GM18505 (cell line): ENCODE measurements around the gene LMBR1.

Source experiments
- ATAC-seq: cut with Tn5 transposase; IDR thresholded peaks from one replicate; pipeline ENCODE4 v1.9.1; 2021; ENCODE audit not compliant: unreplicated experiment
- POLR2A ChIP-seq: IDR thresholded peaks from 4 replicates; pipeline ENCODE4 v1.6.1; 2011; ENCODE audit warnings: borderline replicate concordance; ENCODE audit not compliant: insufficient read depth, insufficient read length; ENCODE audit errors: extremely low read depth

LMBR1 gene

GRCh38 chr7:156777364-156778069, 115.5 kb downstream of the LMBR1 start:
- no peak for ATAC-seq
- no peak for TF ChIP-seq POLR2A

GRCh38 chr7:156776527-156776926, 116.5 kb downstream of the LMBR1 start:
- TF ChIP-seq POLR2A: no peak

GRCh38 chr7:156773966-156774365, 119.0 kb downstream of the LMBR1 start:
- ATAC-seq: no peak
- TF ChIP-seq POLR2A: no peak

More at GRCh38 chr7:156776527-156776926, 116.5 kb downstream of the LMBR1 start:
- no peak for ATAC-seq

DNA sequence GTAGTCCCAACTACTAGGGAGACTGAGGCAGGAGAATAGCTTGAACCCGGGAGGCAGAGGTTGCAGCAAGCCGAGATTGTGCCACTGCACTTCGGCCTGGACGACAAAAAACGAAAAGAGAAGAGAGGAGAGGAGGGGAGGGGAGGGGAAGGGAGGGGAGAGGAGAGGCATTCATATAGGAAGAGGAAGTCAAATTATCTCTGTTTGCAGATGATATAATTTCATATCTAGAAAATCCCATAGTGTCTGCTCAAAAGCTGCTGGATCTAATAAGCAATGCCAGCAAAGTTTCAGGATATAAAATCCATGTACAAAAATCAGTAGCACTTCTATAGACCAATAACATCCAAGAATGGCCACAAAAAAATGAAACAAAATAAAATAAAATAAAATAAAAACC, 120.3 kb downstream of the LMBR1 start:
- no peak for ATAC-seq
- TF ChIP-seq POLR2A: no peak

DNA sequence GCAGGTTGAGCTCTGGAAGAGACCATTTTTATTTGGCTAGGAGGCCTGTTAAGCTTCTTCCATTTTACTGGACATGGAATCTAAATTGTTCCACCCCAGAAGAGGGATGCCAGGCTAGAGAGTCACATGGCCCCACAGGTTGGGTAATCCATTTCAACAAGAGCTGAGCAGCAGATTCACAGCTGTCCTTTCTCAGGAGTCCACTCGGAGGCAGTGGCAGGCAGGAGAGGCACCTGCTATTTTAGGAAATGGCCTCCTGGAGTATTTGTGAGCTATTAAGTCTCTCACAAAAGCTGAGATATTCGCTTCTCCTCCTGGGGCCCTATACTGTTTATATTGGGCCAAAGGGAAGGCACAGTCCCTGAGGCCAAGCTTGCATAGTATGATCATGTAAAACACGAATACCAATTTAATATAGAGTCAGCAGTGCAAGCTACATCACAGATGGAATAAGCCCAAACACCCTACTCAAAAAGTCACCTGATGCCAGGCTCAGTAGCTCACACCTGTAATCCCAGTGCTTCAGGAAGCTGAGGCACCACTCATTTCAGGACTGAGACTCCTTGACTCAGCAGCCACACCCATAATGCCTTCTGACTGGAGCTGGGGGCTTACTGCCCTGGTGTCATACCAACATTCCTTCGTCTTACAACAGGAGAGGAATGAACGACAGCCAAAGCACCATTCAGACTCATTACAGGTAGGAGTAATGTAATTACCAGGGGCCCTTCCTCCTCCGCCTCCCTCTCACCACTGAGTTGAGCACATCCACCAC, 124.1 kb downstream of the LMBR1 start:
- no peak for ATAC-seq
- TF ChIP-seq POLR2A: no peak

GRCh38 chr7:156766666-156767065, 126.3 kb downstream of the LMBR1 start:
- no peak for ATAC-seq
- TF ChIP-seq POLR2A: no peak

GRCh38 chr7:156765901-156766656, 126.9 kb downstream of the LMBR1 start:
- no peak for ATAC-seq

GRCh38 chr7:156764766-156765165, 128.2 kb downstream of the LMBR1 start:
- TF ChIP-seq POLR2A: no peak

More at GRCh38 chr7:156765901-156766656, 126.9 kb downstream of the LMBR1 start:
- no peak for TF ChIP-seq POLR2A

GRCh38 chr7:156764016-156764669, 128.8 kb downstream of the LMBR1 start:
- ATAC-seq: no peak
- TF ChIP-seq POLR2A: no peak

More at GRCh38 chr7:156764766-156765165, 128.2 kb downstream of the LMBR1 start:
- no peak for ATAC-seq

DNA sequence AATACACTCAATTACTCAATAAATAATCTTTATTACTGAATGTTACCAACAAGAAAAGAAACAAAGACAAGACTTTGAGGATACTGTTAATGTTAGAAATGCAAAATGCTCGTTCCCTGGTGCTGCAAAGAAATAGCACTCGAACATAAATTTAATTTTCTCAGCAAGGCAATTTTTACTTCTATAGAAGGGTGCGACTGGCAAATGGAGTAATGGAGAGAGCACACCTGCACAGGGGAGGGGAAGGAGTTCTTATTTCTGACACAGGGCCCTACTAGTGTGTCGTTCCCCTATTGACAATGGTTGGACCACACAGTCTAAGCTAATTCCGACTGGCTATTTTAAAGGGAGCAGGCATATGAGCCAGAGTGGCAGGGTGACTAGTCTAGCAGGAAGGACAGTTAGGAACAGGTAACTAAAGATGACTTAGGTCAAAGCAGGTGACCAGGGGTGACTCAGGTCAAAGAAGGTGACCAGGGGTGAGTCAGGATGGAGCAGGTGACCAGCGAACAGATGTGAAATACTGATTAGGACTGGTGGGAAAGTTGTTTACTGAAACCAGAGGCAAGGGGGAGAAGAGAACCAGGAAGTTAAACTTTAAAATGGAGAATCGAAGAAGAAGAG, 133.3 kb downstream of the LMBR1 start:
- ATAC-seq: no peak
- no peak for TF ChIP-seq POLR2A

DNA sequence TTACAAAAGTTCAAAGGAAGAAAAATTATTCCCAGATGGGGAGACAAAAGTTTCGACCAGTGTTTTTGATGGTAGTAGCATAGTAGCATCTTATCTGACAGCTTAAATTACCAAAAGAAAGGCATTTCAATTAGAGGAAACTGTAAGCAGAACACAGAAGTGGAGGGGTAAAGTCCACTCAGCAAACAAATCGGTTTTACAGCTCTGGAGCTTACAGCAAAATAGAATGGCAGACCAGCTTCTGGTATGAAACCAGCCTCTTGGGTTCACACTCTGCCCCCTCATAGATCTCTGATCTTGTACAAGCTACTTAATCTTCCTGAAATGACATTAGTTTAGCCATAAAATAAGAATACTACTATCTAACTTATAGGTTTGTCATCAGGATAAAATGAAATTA, 133.8 kb downstream of the LMBR1 start:
- no peak for ATAC-seq
- no peak for TF ChIP-seq POLR2A

- no peak for ATAC-seq
- no peak for TF ChIP-seq POLR2A
These were observed 138.8 kb downstream of the LMBR1 start for GRCh38 chr7:156754201-156754600.
